Upper lobe of left lung (tissue), 6 donors: ENCODE measurements around the gene SLC24A5. TPM values are rescaled to one million over a fixed set of nuclear protein-coding genes. Genes with fewer than 3 reads are reported as not detected.

ENCODE experiments used
- ATAC-seq, 2 donors: fragments of 200-7000 bp; cut with Tn5 transposase; one replicate each; pipeline ENCODE4 v1.9.1; 2022; ENCODE audit warnings: mild to moderate bottlenecking in 2 of 2, moderate library complexity in 2 of 2; ENCODE audit not compliant: low FRiP score in 2 of 2
- DNase-seq, 2 donors: peaks; one replicate each; pipeline ENCODE4 v3.0.0-alpha.2; 2019 to 2020
- H3K27ac ChIP-seq, 4 donors: fragments of 200-600 bp; sonication (generic); one replicate each; pipeline ENCODE4 v1.5.1; 2016 to 2019
- H3K27me3 ChIP-seq, 4 donors: fragments of 200-600 bp; sonication (generic); one replicate each; pipeline ENCODE4 v1.5.1; 2017 to 2019
- H3K36me3 ChIP-seq, 4 donors: fragments of 200-600 bp; sonication (generic); one replicate each; pipeline ENCODE4 v1.5.1; 2016 to 2019
- H3K4me1 ChIP-seq, 4 donors: fragments of 200-600 bp; sonication (generic); one replicate each; pipeline ENCODE4 v1.5.1; 2018 to 2019
- H3K4me3 ChIP-seq, 4 donors: fragments of 200-600 bp; sonication (generic); one replicate each; pipeline ENCODE4 v1.5.1; 2017 to 2019; ENCODE audit warnings: mild to moderate bottlenecking in 2 of 4, moderate library complexity in 1 of 4
- H3K9me3 ChIP-seq, 4 donors: fragments of 200-600 bp; sonication (generic); one replicate each; pipeline ENCODE4 v1.5.1; 2018 to 2019
- EP300 ChIP-seq, 4 donors: sonication (generic); formaldehyde crosslinking; IDR thresholded peaks; one replicate each; pipeline ENCODE4 v1.5.1; 2017; ENCODE audit warnings: antibody characterized with exemption in 4 of 4, control low read depth in 2 of 4
- POLR2A ChIP-seq, 4 donors: fragments of 450-650 bp; IDR thresholded peaks; one replicate each; pipeline ENCODE4 v1.5.1; 2016 to 2017; ENCODE audit warnings: antibody characterized with exemption in 4 of 4, mild to moderate bottlenecking in 2 of 4
- POLR2AphosphoS5 ChIP-seq, 2 donors: sonication (generic); formaldehyde crosslinking; IDR thresholded peaks; one replicate each; pipeline ENCODE4 v1.5.1; 2017; ENCODE audit warnings: antibody characterized with exemption in 2 of 2
- WGBS, 2 donors: methylation state at CpG; one replicate each; pipeline ENCODE4 v1.1.5; 2017 to 2018; 5-methylcytosine and 5-hydroxymethylcytosine counted together
- total RNA-seq, 6 donors: library from RNA; depleted of rRNA in 4 of 6; stranded (reverse); fragments of >200 nt in 4 of 6; gene quantifications; one replicate each; pipeline versions ENCODE4 v1.1.0 to v1.2.1, GENCODE V29; 2016 to 2021
- TF ChIP-seq, protein P1 (sequence below), 6 experiments: fragments of 450-650 bp in 4 of 6; fragments of 200-600 bp in 2 of 6; sonication (generic) in 2 of 6; IDR thresholded peaks; one replicate each; pipeline ENCODE4 v1.5.1; 2016 to 2019; ENCODE audit warnings: antibody characterized with exemption in 6 of 6
- donor health status: DM: no; HTN: no; CAD: no; lungs with moderate emphysema.
- donor health status: DM: no; HTN: yes; CAD: no; lungs with severe emphysema.

SLC24A5 gene
- total RNA-seq, 6 donors from 2014 or later = 0.83 TPM; not detected in 5

DNA sequence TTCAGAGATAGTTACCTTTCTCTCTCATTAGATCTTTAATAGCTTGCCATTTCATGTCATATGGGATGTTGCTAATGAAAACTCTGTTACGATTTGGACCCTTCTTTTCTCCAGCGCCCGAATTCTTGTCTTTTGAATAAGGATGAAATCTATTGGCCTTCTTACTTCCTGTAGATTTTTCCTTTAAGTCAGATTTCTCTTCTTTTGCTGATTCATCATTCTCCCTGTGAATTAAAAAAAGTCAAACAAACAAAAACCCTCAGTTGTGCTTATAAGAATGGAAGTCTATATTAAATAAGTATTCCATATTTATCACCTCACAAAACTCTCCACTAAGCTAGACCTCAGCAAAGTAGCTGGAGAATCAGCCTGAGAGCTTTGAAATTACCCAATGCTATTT, 47.8 kb downstream of the SLC24A5 start:
- Histone ChIP-seq H3K27me3 (no peaks in the 10 kb centered on the region), H3K4me3 (no peak overlapping the region), H3K27ac (no peak overlapping the region), H3K4me1 (no peaks in the 10 kb centered on the region), H3K9me3 (no peaks in the 10 kb centered on the region), H3K36me3 (no peaks in the 10 kb centered on the region)
- ATAC-seq (no peak), DNase-seq (no peak)
- 57 to 64% methylated on average over 3 of the region's 3 CpGs for WGBS, 2 donors
- TF ChIP-seq, protein P1, sequence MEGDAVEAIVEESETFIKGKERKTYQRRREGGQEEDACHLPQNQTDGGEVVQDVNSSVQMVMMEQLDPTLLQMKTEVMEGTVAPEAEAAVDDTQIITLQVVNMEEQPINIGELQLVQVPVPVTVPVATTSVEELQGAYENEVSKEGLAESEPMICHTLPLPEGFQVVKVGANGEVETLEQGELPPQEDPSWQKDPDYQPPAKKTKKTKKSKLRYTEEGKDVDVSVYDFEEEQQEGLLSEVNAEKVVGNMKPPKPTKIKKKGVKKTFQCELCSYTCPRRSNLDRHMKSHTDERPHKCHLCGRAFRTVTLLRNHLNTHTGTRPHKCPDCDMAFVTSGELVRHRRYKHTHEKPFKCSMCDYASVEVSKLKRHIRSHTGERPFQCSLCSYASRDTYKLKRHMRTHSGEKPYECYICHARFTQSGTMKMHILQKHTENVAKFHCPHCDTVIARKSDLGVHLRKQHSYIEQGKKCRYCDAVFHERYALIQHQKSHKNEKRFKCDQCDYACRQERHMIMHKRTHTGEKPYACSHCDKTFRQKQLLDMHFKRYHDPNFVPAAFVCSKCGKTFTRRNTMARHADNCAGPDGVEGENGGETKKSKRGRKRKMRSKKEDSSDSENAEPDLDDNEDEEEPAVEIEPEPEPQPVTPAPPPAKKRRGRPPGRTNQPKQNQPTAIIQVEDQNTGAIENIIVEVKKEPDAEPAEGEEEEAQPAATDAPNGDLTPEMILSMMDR (IDR thresholded peaks at IDR 0.05) = no peak
- TF ChIP-seq EP300 (IDR thresholded peaks at IDR 0.05) = no peak
- no peak for TF ChIP-seq POLR2AphosphoS5 (IDR thresholded peaks at IDR 0.05)
- TF ChIP-seq POLR2A (IDR thresholded peaks at IDR 0.05) = no peak

GRCh38 chr15:48170981-48171380, 50.2 kb downstream of the SLC24A5 start:
- ATAC-seq (no peak), DNase-seq (no peak)
- no peaks in the 10 kb centered on the region for H3K36me3 ChIP-seq
- no peak overlapping the region for H3K4me3 ChIP-seq
- H3K9me3 ChIP-seq = no peaks in the 10 kb centered on the region
- H3K27me3 ChIP-seq = no peaks in the 10 kb centered on the region
- no peaks in the 10 kb centered on the region for H3K4me1 ChIP-seq
- no peak for TF ChIP-seq POLR2AphosphoS5 (IDR thresholded peaks at IDR 0.05)
- TF ChIP-seq POLR2A (IDR thresholded peaks at IDR 0.05) = no peak
- TF ChIP-seq EP300 (IDR thresholded peaks at IDR 0.05) = no peak
- TF ChIP-seq, protein P1 (IDR thresholded peaks at IDR 0.05) = no peak
- no peak overlapping the region for H3K27ac ChIP-seq
- 83 to 98% methylated on average over 1 of the region's 1 CpG for WGBS, 2 donors

DNA sequence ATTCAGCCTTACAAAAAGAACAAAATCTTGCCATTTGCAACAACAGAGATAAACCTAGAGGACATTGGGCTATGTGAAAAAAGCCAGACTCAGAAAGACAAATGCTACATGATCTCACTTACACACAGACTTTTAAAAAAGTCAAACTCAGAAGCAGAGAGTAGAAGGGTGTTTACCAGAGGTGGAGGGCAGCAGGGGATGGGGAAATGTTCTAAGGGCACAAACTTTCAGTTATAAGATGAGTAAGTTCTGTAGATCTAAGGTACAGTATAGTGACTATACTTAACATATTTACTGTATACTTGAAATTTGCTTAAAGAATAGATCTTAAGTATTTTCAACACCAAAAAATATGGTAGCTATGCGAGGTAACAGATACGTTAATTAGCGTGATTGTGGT, 54.3 kb downstream of the SLC24A5 start:
- Histone ChIP-seq H3K27ac (no peak overlapping the region), H3K27me3 (peaks cover 0 to 11% (median 0%) of the 10 kb centered on the region in 4 donors), H3K9me3 (no peaks in the 10 kb centered on the region), H3K36me3 (no peaks in the 10 kb centered on the region), H3K4me3 (no peak overlapping the region), H3K4me1 (peaks cover 0 to 13% (median 4%) of the 10 kb centered on the region in 4 donors)
- WGBS, 2 donors = 91 to 98% methylated on average over 3 of the region's 3 CpGs
- ATAC-seq (no peak), DNase-seq (no peak)
- TF ChIP-seq POLR2AphosphoS5 (IDR thresholded peaks at IDR 0.05) = no peak

GRCh38 chr15:48176112-48176511, 55.3 kb downstream of the SLC24A5 start:
- TF ChIP-seq, protein P1 (IDR thresholded peaks at IDR 0.05) = no peak
- TF ChIP-seq POLR2A (IDR thresholded peaks at IDR 0.05) (no peak), POLR2AphosphoS5 (IDR thresholded peaks at IDR 0.05) (no peak), EP300 (IDR thresholded peaks at IDR 0.05) (no peak)
- Histone ChIP-seq H3K27me3 (peaks cover 0 to 11% (median 0%) of the 10 kb centered on the region in 4 donors), H3K4me3 (no peak overlapping the region), H3K4me1 (peaks cover 0 to 13% (median 4%) of the 10 kb centered on the region in 4 donors), H3K9me3 (no peaks in the 10 kb centered on the region), H3K36me3 (no peaks in the 10 kb centered on the region), H3K27ac (no peak overlapping the region)
- no peak for ATAC-seq
- WGBS, 2 donors = 90 to 93% methylated on average over 4 of the region's 4 CpGs
- no peak for DNase-seq

GRCh38 chr15:48176957-48177356, 56.2 kb downstream of the SLC24A5 start:
- ATAC-seq (no peak), DNase-seq (no peak)
- H3K27me3 ChIP-seq = peaks cover 0 to 11% (median 0%) of the 10 kb centered on the region in 4 donors
- WGBS, 2 donors = 65 to 72% methylated on average over 2 of the region's 2 CpGs
- H3K4me1 ChIP-seq = peaks cover 0 to 13% (median 4%) of the 10 kb centered on the region in 4 donors
- peak overlapping the region in 3 of 4 donors; percentile 59 to 69 (median 65) for H3K4me3 ChIP-seq
- H3K36me3 ChIP-seq = no peaks in the 10 kb centered on the region
- TF ChIP-seq POLR2AphosphoS5 (IDR thresholded peaks at IDR 0.05) (no peak), EP300 (IDR thresholded peaks at IDR 0.05) (no peak)
- TF ChIP-seq, protein P1 (IDR thresholded peaks at IDR 0.05) = no peak
- H3K9me3 ChIP-seq = no peaks in the 10 kb centered on the region
- peak overlapping the region in 1 of 4 donors; percentile 73 for H3K27ac ChIP-seq
